Testis (tissue), 2 donors: ENCODE data around the gene PTPRE.

Experiments used
- POLR2A ChIP-seq: fragments of 450-650 bp; IDR thresholded peaks from one replicate; pipeline ENCODE4 v1.6.1; 2017; ENCODE audit warnings: antibody characterized with exemption, mild to moderate bottlenecking, moderate library complexity
- TF ChIP-seq, protein P1 (sequence below), 3 experiments: fragments of 450-650 bp in 2 of 3; fragments of 200-600 bp in 1 of 3; sonication (generic) in 1 of 3; IDR thresholded peaks; one replicate each; pipeline ENCODE4 v1.5.1; 2016 to 2019; ENCODE audit warnings: antibody characterized with exemption in 3 of 3, mild to moderate bottlenecking in 2 of 3, moderate library complexity in 1 of 3

- TF ChIP-seq POLR2A: no peak
- TF ChIP-seq, protein P1, sequence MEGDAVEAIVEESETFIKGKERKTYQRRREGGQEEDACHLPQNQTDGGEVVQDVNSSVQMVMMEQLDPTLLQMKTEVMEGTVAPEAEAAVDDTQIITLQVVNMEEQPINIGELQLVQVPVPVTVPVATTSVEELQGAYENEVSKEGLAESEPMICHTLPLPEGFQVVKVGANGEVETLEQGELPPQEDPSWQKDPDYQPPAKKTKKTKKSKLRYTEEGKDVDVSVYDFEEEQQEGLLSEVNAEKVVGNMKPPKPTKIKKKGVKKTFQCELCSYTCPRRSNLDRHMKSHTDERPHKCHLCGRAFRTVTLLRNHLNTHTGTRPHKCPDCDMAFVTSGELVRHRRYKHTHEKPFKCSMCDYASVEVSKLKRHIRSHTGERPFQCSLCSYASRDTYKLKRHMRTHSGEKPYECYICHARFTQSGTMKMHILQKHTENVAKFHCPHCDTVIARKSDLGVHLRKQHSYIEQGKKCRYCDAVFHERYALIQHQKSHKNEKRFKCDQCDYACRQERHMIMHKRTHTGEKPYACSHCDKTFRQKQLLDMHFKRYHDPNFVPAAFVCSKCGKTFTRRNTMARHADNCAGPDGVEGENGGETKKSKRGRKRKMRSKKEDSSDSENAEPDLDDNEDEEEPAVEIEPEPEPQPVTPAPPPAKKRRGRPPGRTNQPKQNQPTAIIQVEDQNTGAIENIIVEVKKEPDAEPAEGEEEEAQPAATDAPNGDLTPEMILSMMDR (IDR thresholded peaks at IDR 0.05): no peak
These were observed 9.9 kb downstream of the PTPRE start for GRCh38 chr10:127916826-127917225.
